HL-60 (cell line): ENCODE results near the gene UNKL.

Experiments used
- DNase-seq, 2 experiments: peaks; one replicate each; pipeline ENCODE4 v3.0.0-alpha.2; 2010 to 2020; ENCODE audit warnings: low read depth in 1 of 2, low spot score in 1 of 2
- H3K27ac ChIP-seq: fragments of 250-450 bp; sonication (Bioruptor Pico); replicated peaks from 2 replicates; pipeline ENCODE4 v1.5.1; 2020; ENCODE audit warnings: mild to moderate bottlenecking, moderate library complexity
- H3K27me3 ChIP-seq: fragments of 250-450 bp; sonication (Bioruptor Pico); 2 replicates; pipeline ENCODE4 v1.5.1; 2021; ENCODE audit warnings: mild to moderate bottlenecking, moderate library complexity; ENCODE audit not compliant: insufficient read depth, poor library complexity, severe bottlenecking
- H3K4me3 ChIP-seq: replicated peaks from 2 replicates; pipeline ENCODE4 v1.5.1; 2011; ENCODE audit warnings: mild to moderate bottlenecking, control low read depth, low read length; ENCODE audit not compliant: insufficient read depth
- CTCF ChIP-seq: IDR thresholded peaks from one replicate; pipeline ENCODE4 v1.5.1; 2011; ENCODE audit warnings: low read length, control low read depth, inconsistent platforms; ENCODE audit not compliant: insufficient read depth
- GABPA ChIP-seq: IDR thresholded peaks from 2 replicates; pipeline ENCODE4 v1.6.1; 2012; ENCODE audit warnings: low read depth
- POLR2AphosphoS5 ChIP-seq: IDR thresholded peaks from 2 replicates; pipeline ENCODE4 v1.6.1; 2012; ENCODE audit warnings: low read depth
- REST ChIP-seq: IDR thresholded peaks from 2 replicates; pipeline ENCODE4 v1.6.1; 2012; ENCODE audit warnings: low read depth; ENCODE audit not compliant: insufficient replicate concordance
- SPI1 ChIP-seq: IDR thresholded peaks from 2 replicates; pipeline ENCODE4 v1.6.1; 2012; ENCODE audit warnings: low read depth, mild to moderate bottlenecking, borderline replicate concordance

Gene UNKL

GRCh38 chr16:1380195-1380594 lies 34.3 kb downstream of the UNKL start:
- H3K27me3 ChIP-seq: no peaks in the 10 kb centered on the region
- H3K27ac ChIP-seq: no peak overlapping the region
- no peak overlapping the region for H3K4me3 ChIP-seq
- no peak for TF ChIP-seq SPI1
- TF ChIP-seq CTCF: no peak
- TF ChIP-seq GABPA: no peak
- TF ChIP-seq REST: no peak
- TF ChIP-seq POLR2AphosphoS5: no peak
- no peak for DNase-seq

- Histone ChIP-seq H3K27me3 (no peaks in the 10 kb centered on the region), H3K27ac (peak overlapping the region; percentile 82), H3K4me3 (peak overlapping the region; percentile 59)
- DNase-seq: peak; percentile 43 to 45
- no peak for TF ChIP-seq REST
- no peak for TF ChIP-seq GABPA
- TF ChIP-seq CTCF: no peak
These were observed 35.0 kb downstream of the UNKL start for GRCh38 chr16:1379304-1380076.

GRCh38 chr16:1378804-1379303 lies 35.6 kb downstream of the UNKL start:
- H3K4me3 ChIP-seq: peak overlapping the region; percentile 59
- TF ChIP-seq POLR2AphosphoS5: no peak
- no peak for TF ChIP-seq SPI1
- TF ChIP-seq GABPA: no peak
- TF ChIP-seq CTCF: no peak
- no peak for TF ChIP-seq REST
- peak overlapping the region; percentile 82 for H3K27ac ChIP-seq
- DNase-seq: peak; percentile 71 to 76
- H3K27me3 ChIP-seq: no peaks in the 10 kb centered on the region
